Adrenal gland (tissue), 12 donors: ENCODE results near the gene IDH2. TPM values are rescaled to one million over a fixed set of nuclear protein-coding genes. Genes with fewer than 3 reads are reported as not detected.

Experiments used
- DNase-seq, 7 donors: peaks; one replicate each; pipeline ENCODE4 v3.0.0-alpha.2; 2019 to 2020
- H3K27ac ChIP-seq, 5 donors: fragments of 200-600 bp; sonication (generic) in 4 of 5; 1 replicate in 3 of 5; 2 replicates in 2 of 5; pipeline versions ENCODE4 v1.5.1 to v1.8.0; 2016 to 2020; ENCODE audit warnings: mild to moderate bottlenecking in 1 of 5
- H3K27me3 ChIP-seq: fragments of 200-600 bp; 2 replicates; pipeline ENCODE4 v1.8.0; 2021
- H3K36me3 ChIP-seq, 2 donors: fragments of 200-600 bp; replicated peaks in 1 of 2; 1 replicate in 1 of 2; 2 replicates in 1 of 2; pipeline versions ENCODE4 v1.5.1 to v1.8.0; 2018 to 2022
- H3K4me1 ChIP-seq, 2 donors: fragments of 200-600 bp; replicated peaks in 1 of 2; 1 replicate in 1 of 2; 2 replicates in 1 of 2; pipeline versions ENCODE4 v1.5.1 to v1.8.0; 2018 to 2021
- H3K4me3 ChIP-seq, 4 donors: fragments of 200-600 bp; sonication (generic) in 3 of 4; one replicate each; pipeline ENCODE4 v1.5.1; 2016 to 2018
- H3K9me3 ChIP-seq, 3 donors: fragments of 200-600 bp; sonication (generic) in 1 of 3; replicated peaks in 1 of 3; 1 replicate in 2 of 3; 2 replicates in 1 of 3; pipeline versions ENCODE4 v1.5.1 to v1.8.0; 2016 to 2021
- POLR2A ChIP-seq, 2 donors: fragments of 450-650 bp; IDR thresholded peaks; one replicate each; pipeline ENCODE4 v1.6.1; 2017; ENCODE audit warnings: antibody characterized with exemption in 2 of 2, mild to moderate bottlenecking in 2 of 2, moderate library complexity in 1 of 2
- WGBS, 4 donors: extraction: QIAGEN DNeasy Blood & Tissue Kit in 2 of 4; methylation state at CpG; one replicate each; pipeline versions ENCODE4 v1.1.5 to v1.1.7; 2013 to 2017; 5-methylcytosine and 5-hydroxymethylcytosine counted together
- intact Hi-C, 2 donors: fragments of 100-400 bp; cut with DNase I; formaldehyde crosslinking; loops; one replicate each; pipeline versions ENCODE4 v1.14.1 to v1.15.0; 2022 to 2023
- polyA plus RNA-seq, 3 donors: library from polyadenylated mRNA; stranded (reverse); fragments of 200-250 nt in 2 of 3; fragments of 350-450 nt in 1 of 3; fragmentation: Illumina TruSeq in 1 of 3; extraction: RNeasy Lipid Tissue Mini Kit (QIAGEN cat#74804) in 1 of 3; gene quantifications; one replicate each; pipeline ENCODE4 v1.2.3, GENCODE V29; 2013 to 2014
- total RNA-seq, 9 donors: library from RNA; depleted of rRNA in 4 of 9; stranded (reverse); fragments of >200 nt in 4 of 9; fragments of 120-200 nt in 1 of 9; fragmentation: NEBNext Ultra II Directional in 1 of 9; extraction: Animal tissue kit (Norgen Biotek cat#: 25700) in 1 of 9; gene quantifications; one replicate each; pipeline versions ENCODE4 v1.1.0 to v1.2.4, GENCODE V29; 2013 to 2023
- TF ChIP-seq, protein P1 (sequence below), 6 experiments: fragments of 450-650 bp in 4 of 6; fragments of 200-600 bp in 2 of 6; sonication (generic) in 1 of 6; IDR thresholded peaks; 1 replicate in 5 of 6; 2 replicates in 1 of 6; pipeline versions ENCODE4 v1.5.1 to v1.8.0; 2016 to 2021; ENCODE audit warnings: antibody characterized with exemption in 6 of 6, mild to moderate bottlenecking in 2 of 6, moderate library complexity in 1 of 6
- donor health status: healthy with polysubstance abuse.
- donor health status: Bipolar disorder and iron deficiency.
- donor health status: DM: yes; HTN: yes; CAD: no.
- donor health status: DM: no; HTN: no; CAD: no.
- donor health status: DM: no; HTN: no; CAD: no.
- donor health status: DM: yes; HTN: yes; CAD: no.

IDH2 gene
- total and polyA plus RNA-seq, 12 donors = 10.3 to 33.6 (median 19.3) TPM

DNA sequence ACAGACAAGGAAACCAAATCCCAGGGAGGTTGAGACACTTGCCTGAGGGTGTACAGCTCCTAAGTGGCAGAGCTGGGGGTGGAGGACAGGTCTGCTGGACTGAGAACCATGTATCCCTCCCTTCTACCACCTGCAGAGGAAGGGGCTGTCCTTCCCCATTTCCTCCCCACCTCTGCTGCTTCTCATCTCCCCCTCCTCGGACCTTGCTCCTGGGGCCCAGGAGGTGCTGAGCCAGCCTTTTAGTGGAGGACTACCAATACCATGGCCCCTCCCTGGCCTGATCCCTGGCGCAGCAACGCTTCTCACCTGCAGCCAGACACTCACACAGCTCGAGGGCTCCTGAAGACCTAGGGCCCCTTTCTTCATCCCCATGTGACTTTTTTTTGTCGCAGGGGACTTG is 50.4 kb downstream of the IDH2 start:
- Histone ChIP-seq H3K9me3 (no peaks in the 10 kb centered on the region), H3K4me1 (no peaks in the 10 kb centered on the region), H3K4me3 (no peak overlapping the region), H3K27me3 (no peaks in the 10 kb centered on the region), H3K27ac (no peak overlapping the region), H3K36me3 (no peaks in the 10 kb centered on the region)
- no peak for TF ChIP-seq POLR2A (IDR thresholded peaks at IDR 0.05)
- TF ChIP-seq, protein P1, sequence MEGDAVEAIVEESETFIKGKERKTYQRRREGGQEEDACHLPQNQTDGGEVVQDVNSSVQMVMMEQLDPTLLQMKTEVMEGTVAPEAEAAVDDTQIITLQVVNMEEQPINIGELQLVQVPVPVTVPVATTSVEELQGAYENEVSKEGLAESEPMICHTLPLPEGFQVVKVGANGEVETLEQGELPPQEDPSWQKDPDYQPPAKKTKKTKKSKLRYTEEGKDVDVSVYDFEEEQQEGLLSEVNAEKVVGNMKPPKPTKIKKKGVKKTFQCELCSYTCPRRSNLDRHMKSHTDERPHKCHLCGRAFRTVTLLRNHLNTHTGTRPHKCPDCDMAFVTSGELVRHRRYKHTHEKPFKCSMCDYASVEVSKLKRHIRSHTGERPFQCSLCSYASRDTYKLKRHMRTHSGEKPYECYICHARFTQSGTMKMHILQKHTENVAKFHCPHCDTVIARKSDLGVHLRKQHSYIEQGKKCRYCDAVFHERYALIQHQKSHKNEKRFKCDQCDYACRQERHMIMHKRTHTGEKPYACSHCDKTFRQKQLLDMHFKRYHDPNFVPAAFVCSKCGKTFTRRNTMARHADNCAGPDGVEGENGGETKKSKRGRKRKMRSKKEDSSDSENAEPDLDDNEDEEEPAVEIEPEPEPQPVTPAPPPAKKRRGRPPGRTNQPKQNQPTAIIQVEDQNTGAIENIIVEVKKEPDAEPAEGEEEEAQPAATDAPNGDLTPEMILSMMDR (IDR thresholded peaks at IDR 0.05) = no peak
- no peak for DNase-seq
- intact Hi-C loops = no loop called here
- WGBS, 4 donors = 79 to 86% (median 85%) methylated on average over 5 of the region's 5 CpGs

DNA sequence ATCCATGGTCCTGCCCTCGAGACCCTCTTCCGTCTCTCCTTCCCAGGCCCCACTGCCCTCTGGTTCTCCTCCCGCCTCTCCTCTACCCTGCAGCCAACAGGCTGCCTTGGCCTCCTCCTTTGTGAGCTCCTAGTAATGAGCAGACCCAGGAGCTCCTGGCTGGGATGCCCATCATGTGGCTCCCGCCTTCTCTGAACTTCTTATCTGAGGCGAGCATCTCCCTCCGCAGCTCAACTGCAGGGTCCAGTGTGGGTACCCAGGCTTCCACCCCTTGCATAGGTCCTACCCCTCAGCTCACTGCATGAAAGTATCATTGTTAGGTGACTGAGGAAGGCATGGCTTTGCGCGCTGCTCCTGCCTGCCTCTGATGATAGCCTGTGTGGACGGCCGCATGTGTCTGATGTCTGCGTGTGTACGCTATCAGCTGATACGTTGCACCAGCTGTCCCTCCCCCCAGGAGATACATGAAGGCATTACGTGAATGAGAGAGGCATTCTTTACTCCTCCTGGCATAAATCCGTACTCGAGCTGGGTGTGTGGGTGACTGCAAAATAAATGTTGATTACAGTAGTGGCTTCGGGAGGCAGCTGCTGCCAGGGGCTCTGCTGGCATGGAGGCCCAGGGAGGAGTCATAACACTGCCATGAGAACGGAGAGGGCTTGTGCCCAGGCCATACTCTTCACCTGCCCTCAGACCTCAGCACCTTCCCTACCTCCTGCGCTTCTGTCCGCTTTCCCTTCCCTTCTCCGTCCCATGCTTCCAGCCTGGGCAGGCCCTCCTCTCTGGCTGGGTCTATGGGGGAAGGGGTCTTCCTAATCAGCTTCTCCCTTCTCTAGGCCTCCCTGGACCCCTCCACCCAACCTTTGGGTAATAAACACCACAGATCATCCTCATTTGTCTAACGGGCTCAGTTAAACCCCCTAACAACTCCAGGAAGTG is 52.3 kb downstream of the IDH2 start:
- Histone ChIP-seq H3K27me3 (no peaks in the 10 kb centered on the region), H3K27ac (no peak overlapping the region), H3K36me3 (no peaks in the 10 kb centered on the region), H3K4me1 (no peaks in the 10 kb centered on the region), H3K9me3 (no peaks in the 10 kb centered on the region), H3K4me3 (no peak overlapping the region)
- TF ChIP-seq, protein P1 (IDR thresholded peaks at IDR 0.05) = no peak
- no peak for TF ChIP-seq POLR2A (IDR thresholded peaks at IDR 0.05)
- WGBS, 4 donors = 87 to 88% (median 88%) methylated on average over 19 to 22 of the region's 22 CpGs
- DNase-seq = no peak
- intact Hi-C loops = no loop called here

GRCh38 chr15:90049030-90049429 is 53.2 kb downstream of the IDH2 start:
- Histone ChIP-seq H3K36me3 (no peaks in the 10 kb centered on the region), H3K4me3 (no peak overlapping the region), H3K27me3 (no peaks in the 10 kb centered on the region), H3K27ac (no peak overlapping the region), H3K9me3 (no peaks in the 10 kb centered on the region), H3K4me1 (no peaks in the 10 kb centered on the region)
- intact Hi-C loops = no loop called here
- DNase-seq = no peak
- 96 to 100% (median 97%) methylated on average over 5 of the region's 5 CpGs for WGBS, 4 donors
- no peak for TF ChIP-seq POLR2A (IDR thresholded peaks at IDR 0.05)

GRCh38 chr15:90047956-90048575 is 54.2 kb downstream of the IDH2 start:
- no peaks in the 10 kb centered on the region for H3K36me3 ChIP-seq
- no peak for DNase-seq
- no peak overlapping the region for H3K27ac ChIP-seq
- WGBS, 4 donors = 47 to 79% (median 72%) methylated on average over 4 to 9 of the region's 9 CpGs
- intact Hi-C loops = no loop called here
- H3K4me3 ChIP-seq = no peak overlapping the region
- no peaks in the 10 kb centered on the region for H3K4me1 ChIP-seq
- no peaks in the 10 kb centered on the region for H3K27me3 ChIP-seq
- H3K9me3 ChIP-seq = no peaks in the 10 kb centered on the region
- TF ChIP-seq, protein P1 (IDR thresholded peaks at IDR 0.05) = no peak
- TF ChIP-seq POLR2A (IDR thresholded peaks at IDR 0.05) = no peak
